ENCODE measurements around the gene SIL1.

Gene SIL1

GRCh38 chr5:139151902-139152301 lies 46.3 kb downstream of the SIL1 start:
- no peak for TF ChIP-seq CTCF (IDR thresholded peaks at IDR 0.05; ENCODE audit: borderline replicate concordance, control extremely low read depth, extremely low read depth, insufficient read depth, missing control alignments)
- DNase-seq (ENCODE audit: low spot score) = no peak
- in situ Hi-C loops (cut with MboI; ENCODE audit: low sequenced_read_pairs, unreplicated experiment) = no loop called here

GRCh38 chr5:139150367-139150999 lies 47.7 kb downstream of the SIL1 start:
- no peak for TF ChIP-seq CTCF (IDR thresholded peaks at IDR 0.05; ENCODE audit: borderline replicate concordance, control extremely low read depth, extremely low read depth, insufficient read depth, missing control alignments)
- DNase-seq (ENCODE audit: low spot score) = no peak
- in situ Hi-C loops (cut with MboI; ENCODE audit: low sequenced_read_pairs, unreplicated experiment) = no loop called here

- TF ChIP-seq CTCF (IDR thresholded peaks at IDR 0.05; ENCODE audit: borderline replicate concordance, control extremely low read depth, extremely low read depth, insufficient read depth, missing control alignments) = no peak
- in situ Hi-C loops (cut with MboI; ENCODE audit: low sequenced_read_pairs, unreplicated experiment) = no loop called here
- no peak for DNase-seq (ENCODE audit: low spot score)
Measured at GRCh38 chr5:139149477-139150199, 48.5 kb downstream of the SIL1 start.

- no peak for TF ChIP-seq CTCF (IDR thresholded peaks at IDR 0.05; ENCODE audit: borderline replicate concordance, control extremely low read depth, extremely low read depth, insufficient read depth, missing control alignments)
- DNase-seq (ENCODE audit: low spot score) = no peak
- in situ Hi-C loops (cut with MboI; ENCODE audit: low sequenced_read_pairs, unreplicated experiment) = no loop called here
Measured at GRCh38 chr5:139148986-139149385, 49.2 kb downstream of the SIL1 start.

- in situ Hi-C loops (cut with MboI; ENCODE audit: low sequenced_read_pairs, unreplicated experiment) = no loop called here
- TF ChIP-seq CTCF (IDR thresholded peaks at IDR 0.05; ENCODE audit: borderline replicate concordance, control extremely low read depth, extremely low read depth, insufficient read depth, missing control alignments) = no peak
- DNase-seq (ENCODE audit: low spot score) = no peak
Measured at GRCh38 chr5:139148306-139148705, 49.9 kb downstream of the SIL1 start.

- in situ Hi-C loops (cut with MboI; ENCODE audit: low sequenced_read_pairs, unreplicated experiment) = no loop called here
- no peak for TF ChIP-seq CTCF (IDR thresholded peaks at IDR 0.05; ENCODE audit: borderline replicate concordance, control extremely low read depth, extremely low read depth, insufficient read depth, missing control alignments)
- DNase-seq (ENCODE audit: low spot score) = no peak
Measured at GRCh38 chr5:139147483-139148087, 50.6 kb downstream of the SIL1 start.
